AG04449 (cell line): ENCODE results near the gene FLCN.
"Not testable (repeated sequence)": the region's sequence is repeated elsewhere in the genome, so short reads cannot be mapped to it uniquely, and the experiment has no call there.

Experiments
- CTCF ChIA-PET: fragments of 350-600 bp; formaldehyde crosslinking; extraction: SDS; loops from one replicate; lab custom pipeline; 2021; ENCODE audit warnings: antibody characterized with exemption; lab: Yijun Ruan, JAX
- POLR2A ChIA-PET: fragments of 400-600, 350-600 bp; formaldehyde crosslinking; extraction: SDS; loops from one replicate; lab custom pipeline; 2020; ENCODE audit warnings: antibody characterized with exemption, inconsistent platforms; lab: Yijun Ruan, JAX
- DNase-seq: peaks from one replicate; pipeline ENCODE4 v3.0.0-alpha.2; 2010; ENCODE audit warnings: low read depth, low spot score
- H3K4me3 ChIP-seq: 2 replicates; pipeline ENCODE4 v1.5.1; 2011; ENCODE audit warnings: low read depth, mild to moderate bottlenecking, control low read depth, low read length
- TF ChIP-seq, protein P1 (sequence below): IDR thresholded peaks from one replicate; pipeline ENCODE4 v1.5.1; 2011; ENCODE audit warnings: mild to moderate bottlenecking, moderate library complexity, low read length, control low read depth, inconsistent platforms; ENCODE audit not compliant: insufficient read depth; ENCODE audit errors: missing control alignments

Gene FLCN

DNA sequence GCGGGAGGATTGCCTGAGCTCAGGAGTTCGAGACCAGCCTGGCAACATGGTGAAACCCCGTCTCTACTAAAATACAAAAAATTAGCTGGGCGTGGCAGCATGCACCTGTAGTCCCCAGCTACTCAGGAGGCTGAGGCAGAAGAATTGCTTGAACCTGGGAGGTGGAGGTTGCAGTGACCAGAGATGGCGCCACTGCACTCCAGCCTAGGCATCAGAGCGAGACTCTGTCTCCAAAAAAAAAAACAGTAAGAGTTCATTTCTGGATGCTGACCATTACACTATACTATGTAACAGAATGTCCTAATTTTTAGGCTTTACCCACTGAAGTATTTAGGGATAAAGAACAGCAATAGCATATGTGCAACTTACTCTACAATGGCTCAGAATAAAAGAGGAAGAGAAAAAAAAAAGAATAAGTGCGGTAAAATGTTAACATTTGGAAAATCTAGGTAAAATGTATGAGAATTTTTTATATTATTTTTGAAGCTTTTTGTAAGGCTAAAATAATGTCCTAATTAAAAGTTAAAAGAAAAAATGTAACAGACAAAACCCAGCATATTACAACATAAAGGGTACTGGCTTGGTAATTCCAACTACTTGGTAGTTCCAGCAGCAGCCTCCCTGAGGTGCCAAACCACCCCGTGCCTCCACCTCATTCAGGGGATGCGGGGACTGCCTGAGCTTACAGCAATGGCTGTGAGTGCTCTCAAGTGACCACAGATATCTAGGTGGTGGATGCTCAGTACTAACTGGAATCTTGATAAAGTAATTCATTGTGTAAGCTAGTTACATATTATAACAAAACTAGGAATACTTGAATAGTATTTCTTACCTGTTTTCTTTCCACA is 33.2 kb upstream of the FLCN start:
- TF ChIP-seq, protein P1, sequence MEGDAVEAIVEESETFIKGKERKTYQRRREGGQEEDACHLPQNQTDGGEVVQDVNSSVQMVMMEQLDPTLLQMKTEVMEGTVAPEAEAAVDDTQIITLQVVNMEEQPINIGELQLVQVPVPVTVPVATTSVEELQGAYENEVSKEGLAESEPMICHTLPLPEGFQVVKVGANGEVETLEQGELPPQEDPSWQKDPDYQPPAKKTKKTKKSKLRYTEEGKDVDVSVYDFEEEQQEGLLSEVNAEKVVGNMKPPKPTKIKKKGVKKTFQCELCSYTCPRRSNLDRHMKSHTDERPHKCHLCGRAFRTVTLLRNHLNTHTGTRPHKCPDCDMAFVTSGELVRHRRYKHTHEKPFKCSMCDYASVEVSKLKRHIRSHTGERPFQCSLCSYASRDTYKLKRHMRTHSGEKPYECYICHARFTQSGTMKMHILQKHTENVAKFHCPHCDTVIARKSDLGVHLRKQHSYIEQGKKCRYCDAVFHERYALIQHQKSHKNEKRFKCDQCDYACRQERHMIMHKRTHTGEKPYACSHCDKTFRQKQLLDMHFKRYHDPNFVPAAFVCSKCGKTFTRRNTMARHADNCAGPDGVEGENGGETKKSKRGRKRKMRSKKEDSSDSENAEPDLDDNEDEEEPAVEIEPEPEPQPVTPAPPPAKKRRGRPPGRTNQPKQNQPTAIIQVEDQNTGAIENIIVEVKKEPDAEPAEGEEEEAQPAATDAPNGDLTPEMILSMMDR = peak; percentile 5
- H3K4me3 ChIP-seq = no peak overlapping the region
- ChIA-PET CTCF (interaction anchor here (0.7 to 2.3 kb wide), 6 partner anchors 8 to 63 kb away, joined by 3 to 10 read pairs (median 4); partner anchors contain the start of gene COPS3), POLR2A (no interaction called here)
- DNase-seq = no peak

DNA sequence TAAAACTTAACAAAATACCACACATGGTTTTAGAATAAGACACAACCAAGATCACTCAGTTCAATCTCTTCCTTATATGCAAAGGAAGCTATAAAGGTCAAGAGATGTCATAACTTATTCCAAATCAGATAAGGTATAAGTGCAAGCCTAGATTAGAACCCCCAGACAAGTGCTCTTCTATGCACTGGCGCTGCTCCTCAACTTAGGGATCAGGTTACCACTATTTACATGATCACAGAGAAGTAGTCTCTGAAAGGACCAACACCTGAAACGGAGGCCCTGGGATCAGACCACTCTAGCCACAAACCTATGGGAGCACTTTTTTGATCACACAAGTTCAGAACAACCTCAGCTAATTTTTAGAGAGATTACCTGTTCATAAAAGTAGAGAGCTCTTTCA is 27.5 kb upstream of the FLCN start:
- ChIA-PET CTCF (interaction anchor here (0.9 to 1.6 kb wide), 2 partner anchors 16 to 17 kb away, joined by 3 to 4 read pairs; no protein-coding TSS in a partner anchor), POLR2A (no interaction called here)
- no peak overlapping the region for H3K4me3 ChIP-seq
- TF ChIP-seq, protein P1 = no peak
- no peak for DNase-seq

DNA sequence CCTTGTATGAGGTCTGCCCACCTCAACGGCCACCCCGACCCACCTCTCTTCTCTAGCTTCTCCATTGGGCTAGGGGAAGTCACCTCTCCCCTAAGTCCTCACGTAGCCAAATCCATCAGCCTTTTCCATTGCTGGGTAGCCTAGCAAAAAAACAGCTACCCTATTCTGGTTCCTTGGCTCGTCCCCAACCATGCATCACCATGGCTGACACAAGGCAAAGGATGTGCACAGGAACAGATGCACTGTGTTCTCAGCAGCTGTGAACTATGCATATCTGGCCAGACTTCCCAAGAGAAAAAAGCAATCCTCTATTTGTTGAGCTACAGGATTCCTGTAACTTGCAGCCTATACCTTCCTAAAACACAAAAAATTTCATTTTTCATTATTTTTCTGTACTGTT is 22.0 kb upstream of the FLCN start:
- ChIA-PET POLR2A (interaction anchor here (0.6 kb wide), 1 partner anchor 15 kb away, joined by 4 read pairs; no protein-coding TSS in a partner anchor), CTCF (interaction anchor here (0.6 to 1.6 kb wide), 3 partner anchors 10 to 12 kb away, joined by 3 to 4 read pairs (median 3); no protein-coding TSS in a partner anchor)
- no peak overlapping the region for H3K4me3 ChIP-seq
- no peak for DNase-seq
- TF ChIP-seq, protein P1 = no peak

DNA sequence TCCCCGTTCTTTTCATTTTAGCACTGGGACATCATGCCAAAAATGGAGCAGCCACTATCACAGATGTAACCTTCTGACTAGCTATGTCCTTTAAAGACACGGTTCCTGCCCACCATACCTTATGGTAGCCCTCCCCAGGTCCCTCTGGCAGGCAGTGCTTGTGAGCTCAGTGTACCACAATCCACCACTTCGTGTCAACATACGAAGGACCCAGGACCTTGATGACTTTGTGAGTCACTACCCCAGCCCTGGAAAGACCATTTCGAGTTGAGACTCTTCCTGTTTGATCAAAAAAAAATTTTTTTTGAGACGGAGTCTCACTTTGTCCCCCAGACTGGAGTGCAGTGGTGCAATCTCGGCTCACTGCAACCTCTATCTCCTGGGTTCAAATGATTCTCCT is 21.0 kb upstream of the FLCN start:
- DNase-seq = no peak
- no peak overlapping the region for H3K4me3 ChIP-seq
- TF ChIP-seq, protein P1 = no peak
- ChIA-PET POLR2A (interaction anchor here (1.4 kb wide), 1 partner anchor 22 kb away, joined by 5 read pairs; the partner anchor contains the start of gene FLCN), CTCF (interaction anchor here (1.5 to 1.6 kb wide), 2 partner anchors 11 to 13 kb away, joined by 3 to 4 read pairs; no protein-coding TSS in a partner anchor)

DNA sequence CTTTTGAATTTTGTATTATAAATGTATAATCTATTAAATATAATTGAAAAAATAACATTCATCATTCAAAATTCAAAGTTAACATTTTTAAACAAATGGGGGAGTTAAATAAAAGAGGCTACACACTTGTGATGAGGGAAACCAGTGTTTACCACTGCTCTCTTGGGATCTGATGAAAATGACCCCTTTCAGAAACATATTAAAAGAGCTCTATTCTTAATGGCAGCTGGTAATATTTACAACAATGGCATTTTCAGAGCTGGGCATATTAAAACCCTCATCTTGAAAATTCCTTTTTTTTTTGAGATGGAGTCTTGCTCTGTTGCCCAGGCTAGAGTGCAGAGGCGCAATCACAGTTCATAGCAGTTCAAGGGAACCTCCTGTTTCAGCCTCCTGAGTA is 19.3 kb upstream of the FLCN start:
- DNase-seq = no peak
- TF ChIP-seq, protein P1 = no peak
- ChIA-PET CTCF (no interaction called here), POLR2A (interaction anchor here (0.5 to 0.6 kb wide), 2 partner anchors 10 to 51 kb away, joined by 3 to 4 read pairs; no protein-coding TSS in a partner anchor)
- no peak overlapping the region for H3K4me3 ChIP-seq

DNA sequence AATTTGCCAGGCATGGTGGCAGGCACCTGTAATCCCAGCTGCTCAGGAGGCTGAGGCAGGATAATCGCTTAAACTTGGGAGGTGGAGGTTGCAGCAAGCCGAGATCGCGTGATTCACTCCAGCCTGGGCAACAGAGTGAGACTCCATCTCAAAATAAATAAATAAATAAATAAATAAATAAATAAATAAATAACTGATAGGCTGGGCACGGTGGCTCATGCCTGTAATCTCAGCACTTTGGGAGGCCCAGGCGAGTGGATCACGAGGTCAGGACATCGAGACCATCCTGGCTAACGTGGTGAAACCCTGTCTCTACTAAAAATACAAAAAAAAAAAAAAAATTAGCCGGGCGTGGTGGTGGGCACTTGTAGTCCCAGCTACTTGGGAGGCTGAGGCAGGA is 18.7 kb upstream of the FLCN start:
- not testable (repeated sequence) for DNase-seq, H3K4me3 ChIP-seq
- ChIA-PET POLR2A (interaction anchor here (0.6 kb wide), 1 partner anchor 51 kb away, joined by 4 read pairs; no protein-coding TSS in a partner anchor), CTCF (interaction anchor here (3.1 kb wide), 1 partner anchor 257 kb away, joined by 7 read pairs; no protein-coding TSS in a partner anchor)
